Mesodermal cell (in vitro differentiated cells): ENCODE data around the gene TPM4.

ENCODE experiments used
- H3K27ac ChIP-seq: 2 replicates; pipeline ENCODE4 v1.7.0; 2013; ENCODE audit warnings: mild to moderate bottlenecking, low read depth, low read length, moderate library complexity; ENCODE audit not compliant: severe bottlenecking
- H3K36me3 ChIP-seq: 2 replicates; pipeline ENCODE4 v1.7.1; 2013; ENCODE audit warnings: mild to moderate bottlenecking, low read length, moderate library complexity; ENCODE audit not compliant: control insufficient read depth, insufficient read depth
- H3K4me1 ChIP-seq: one replicate; pipeline ENCODE4 v1.7.1; 2013; ENCODE audit warnings: mild to moderate bottlenecking, low read length; ENCODE audit not compliant: insufficient read depth, control insufficient read depth, poor library complexity, severe bottlenecking
- H3K4me3 ChIP-seq: 2 replicates; pipeline ENCODE4 v1.7.0; 2013; ENCODE audit warnings: low read length, control low read depth, mild to moderate bottlenecking; ENCODE audit not compliant: insufficient read depth, poor library complexity, severe bottlenecking; ENCODE audit errors: extremely low read depth
- H3K9me3 ChIP-seq: 2 replicates; pipeline ENCODE4 v1.7.1; 2013; ENCODE audit warnings: mild to moderate bottlenecking, low read length, moderate library complexity; ENCODE audit not compliant: control insufficient read depth
- WGBS, 2 experiments: methylation state at CpG; one replicate each; pipeline ENCODE4 v1.1.5; 2013; ENCODE audit warnings: missing lambda C conversion rate in 2 of 2; ENCODE audit not compliant: insufficient coverage in 2 of 2; 5-methylcytosine and 5-hydroxymethylcytosine counted together

Gene TPM4

DNA sequence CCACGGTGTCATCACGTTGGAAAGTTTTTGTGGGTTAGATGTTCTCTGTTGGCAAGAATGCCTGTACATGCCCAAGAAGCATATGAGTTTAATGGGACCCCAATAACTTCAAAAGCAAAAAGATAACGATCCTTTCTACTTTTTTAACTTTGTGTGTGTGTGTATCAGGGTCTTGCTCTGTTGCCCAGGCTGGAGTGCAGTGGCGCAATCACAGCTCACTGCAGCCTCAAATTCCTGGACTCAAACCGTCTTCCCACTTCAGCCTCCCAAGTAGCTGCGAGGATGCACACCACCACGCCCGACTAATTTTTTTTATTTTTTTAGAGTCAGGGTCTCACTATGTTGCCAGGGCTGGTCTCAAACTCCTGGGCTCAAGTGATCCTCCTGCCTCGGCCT lies 34.3 kb upstream of the TPM4 start:
- H3K27ac ChIP-seq = no peak overlapping the region
- H3K36me3 ChIP-seq = no peaks in the 10 kb centered on the region
- 66 to 74% methylated on average over 6 to 7 of the region's 9 CpGs for WGBS, 2 experiments
- peaks cover 8% of the 10 kb centered on the region for H3K4me1 ChIP-seq
- no peak overlapping the region for H3K4me3 ChIP-seq
- no peaks in the 10 kb centered on the region for H3K9me3 ChIP-seq

DNA sequence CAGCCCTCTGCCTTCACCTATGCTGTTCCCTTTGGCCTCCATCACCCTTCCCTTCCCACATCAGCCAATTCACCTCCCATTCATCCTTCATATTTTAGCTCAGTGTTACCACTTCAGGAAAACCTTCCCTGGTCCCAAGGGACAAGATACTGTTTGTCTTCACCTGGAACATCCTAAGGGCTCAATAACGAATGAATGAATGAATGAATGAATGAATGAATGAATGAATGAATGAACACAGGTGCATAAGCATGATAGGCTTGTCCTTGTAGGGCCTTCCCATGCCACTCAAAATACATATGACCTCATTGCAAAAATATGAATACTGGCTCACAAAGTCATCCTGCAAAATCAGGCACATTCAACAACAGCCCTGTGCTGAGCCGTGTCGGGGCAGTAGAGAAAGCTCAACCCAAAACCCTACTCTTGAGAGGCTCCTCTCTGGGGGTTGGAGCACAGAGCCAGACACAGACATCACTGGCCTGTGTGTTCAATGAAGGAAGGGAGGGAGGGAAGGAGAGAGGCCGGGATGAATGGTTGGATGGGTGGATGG lies 33.7 kb upstream of the TPM4 start:
- WGBS, 2 experiments = 73 to 77% methylated on average over 3 of the region's 4 CpGs
- Histone ChIP-seq H3K4me1 (peaks cover 8% of the 10 kb centered on the region), H3K4me3 (no peak overlapping the region), H3K9me3 (no peaks in the 10 kb centered on the region), H3K36me3 (no peaks in the 10 kb centered on the region), H3K27ac (no peak overlapping the region)

DNA sequence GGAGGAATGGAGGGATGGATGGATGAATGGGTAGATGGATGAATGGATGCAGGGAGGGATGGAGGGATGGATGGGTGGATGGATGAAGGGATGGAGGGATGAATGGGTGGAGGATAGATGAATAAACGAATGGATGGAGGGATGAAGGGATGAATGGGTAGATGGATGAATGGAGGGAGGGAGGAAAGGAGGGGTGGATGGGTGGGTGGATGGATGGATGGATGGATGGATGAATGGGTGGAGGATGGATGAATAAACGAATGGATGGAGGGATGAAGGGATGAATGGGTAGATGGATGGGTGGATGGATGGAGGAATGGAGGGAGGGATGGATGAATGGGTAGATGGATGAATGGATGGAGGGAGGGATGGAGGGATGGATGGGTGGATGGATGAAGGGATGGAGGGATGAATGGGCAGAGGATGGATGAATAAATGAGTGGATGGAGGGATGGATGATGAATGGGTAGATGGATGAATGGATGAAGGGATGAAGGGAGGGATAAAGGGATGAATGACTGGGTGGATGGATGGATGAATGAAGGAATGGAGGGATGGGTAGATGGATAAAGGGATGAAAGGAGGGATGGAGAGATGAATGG lies 33.0 kb upstream of the TPM4 start:
- Histone ChIP-seq H3K27ac (no peak overlapping the region), H3K9me3 (no peaks in the 10 kb centered on the region), H3K4me1 (peaks cover 8% of the 10 kb centered on the region), H3K36me3 (no peaks in the 10 kb centered on the region), H3K4me3 (no peak overlapping the region)
- WGBS, 2 experiments = 27 to 46% methylated on average over 2 of the region's 2 CpGs

DNA sequence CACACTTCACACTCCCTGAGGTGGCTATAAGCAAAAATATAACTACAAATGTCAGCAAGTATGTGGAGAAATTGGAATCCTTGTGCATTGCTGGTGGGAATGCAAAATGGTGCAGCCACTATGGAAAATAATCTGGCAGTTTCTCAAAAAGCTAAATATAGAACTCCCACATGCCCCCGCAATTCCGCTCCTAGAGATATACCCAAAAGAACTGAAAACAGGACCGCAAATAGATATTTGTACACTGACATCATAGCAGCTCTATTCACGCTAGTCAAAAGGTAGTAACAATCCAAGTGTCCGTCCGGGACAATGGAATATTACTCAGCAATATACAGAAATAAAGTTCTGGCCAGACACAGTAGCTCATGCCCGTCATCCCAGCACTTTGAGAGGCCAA lies 31.5 kb upstream of the TPM4 start:
- Histone ChIP-seq H3K4me3 (no peak overlapping the region), H3K4me1 (peaks cover 8% of the 10 kb centered on the region), H3K36me3 (no peaks in the 10 kb centered on the region), H3K9me3 (no peaks in the 10 kb centered on the region), H3K27ac (no peak overlapping the region)
- 88 to 93% methylated on average over 7 of the region's 7 CpGs for WGBS, 2 experiments

DNA sequence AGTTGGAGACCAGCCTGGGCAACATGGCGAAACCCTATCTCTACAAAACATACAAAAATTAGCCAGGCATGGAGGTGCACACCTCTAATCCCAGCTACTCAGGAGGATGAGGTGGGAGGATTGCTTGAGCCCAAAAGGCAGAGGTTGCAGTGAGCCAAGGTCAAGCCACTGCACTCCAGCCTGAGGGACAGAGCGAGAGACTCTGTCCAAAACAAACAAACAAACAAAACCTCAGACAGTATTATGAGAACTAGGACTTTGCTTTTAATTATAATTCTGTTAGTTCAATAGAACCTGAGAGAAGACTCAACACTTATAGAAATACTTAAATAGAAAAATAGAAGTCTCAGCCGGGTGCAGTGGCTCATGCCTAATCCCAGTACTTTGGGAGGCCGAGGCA lies 31.1 kb upstream of the TPM4 start:
- no peak overlapping the region for H3K4me3 ChIP-seq
- WGBS, 2 experiments = 83% methylated on average over 1 of the region's 4 CpGs; no CpG with 5 or more reads in 1 of the 2 experiments
- no peaks in the 10 kb centered on the region for H3K36me3 ChIP-seq
- H3K4me1 ChIP-seq = peaks cover 8% of the 10 kb centered on the region
- no peaks in the 10 kb centered on the region for H3K9me3 ChIP-seq
- H3K27ac ChIP-seq = no peak overlapping the region

DNA sequence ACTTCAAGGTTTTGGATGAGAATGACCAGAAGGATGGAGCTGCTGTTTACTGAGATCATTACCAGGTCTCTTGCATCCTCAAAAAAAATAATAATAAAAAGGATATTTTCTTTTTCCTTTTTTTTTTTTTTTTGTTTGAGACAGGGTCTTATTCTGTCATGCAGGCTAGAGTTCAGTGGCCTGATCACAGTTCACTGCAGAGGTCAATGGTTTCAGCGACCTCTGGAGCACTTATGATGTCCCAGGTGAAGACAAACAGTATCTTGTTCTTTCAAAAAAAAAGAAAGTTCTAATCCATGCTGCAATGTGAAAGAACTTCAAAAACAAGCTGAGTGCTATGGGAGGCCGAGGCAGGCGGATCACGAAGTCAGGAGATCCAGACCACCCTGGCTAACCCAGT lies 30.4 kb upstream of the TPM4 start:
- H3K9me3 ChIP-seq = no peaks in the 10 kb centered on the region
- no peaks in the 10 kb centered on the region for H3K36me3 ChIP-seq
- H3K27ac ChIP-seq = no peak overlapping the region
- H3K4me1 ChIP-seq = peaks cover 5% of the 10 kb centered on the region
- WGBS, 2 experiments = 66% methylated on average over 4 of the region's 4 CpGs; no CpG with 5 or more reads in 1 of the 2 experiments
- no peak overlapping the region for H3K4me3 ChIP-seq

DNA sequence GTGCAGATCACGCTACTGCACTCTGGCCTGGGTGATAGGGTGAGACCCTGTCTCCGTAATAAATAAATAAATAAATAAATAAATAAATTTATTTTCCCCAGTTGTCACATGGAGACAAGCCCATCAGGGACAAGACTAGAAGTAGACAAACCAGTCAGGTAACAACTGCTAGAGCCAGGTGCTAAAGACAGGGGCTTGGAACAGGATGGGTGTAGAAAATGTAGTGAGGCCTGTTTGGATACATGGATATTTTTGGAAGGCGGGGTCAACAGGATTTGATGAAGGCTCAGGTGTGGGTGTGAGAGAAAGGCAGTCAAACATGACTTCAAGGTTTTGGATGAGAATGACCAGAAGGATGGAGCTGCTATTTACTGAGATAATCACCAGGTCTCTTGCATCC lies 27.7 kb upstream of the TPM4 start:
- Histone ChIP-seq H3K36me3 (no peaks in the 10 kb centered on the region), H3K9me3 (no peaks in the 10 kb centered on the region), H3K4me3 (no peak overlapping the region), H3K4me1 (no peaks in the 10 kb centered on the region), H3K27ac (no peak overlapping the region)
- 73 to 83% methylated on average over 1 of the region's 3 CpGs for WGBS, 2 experiments

DNA sequence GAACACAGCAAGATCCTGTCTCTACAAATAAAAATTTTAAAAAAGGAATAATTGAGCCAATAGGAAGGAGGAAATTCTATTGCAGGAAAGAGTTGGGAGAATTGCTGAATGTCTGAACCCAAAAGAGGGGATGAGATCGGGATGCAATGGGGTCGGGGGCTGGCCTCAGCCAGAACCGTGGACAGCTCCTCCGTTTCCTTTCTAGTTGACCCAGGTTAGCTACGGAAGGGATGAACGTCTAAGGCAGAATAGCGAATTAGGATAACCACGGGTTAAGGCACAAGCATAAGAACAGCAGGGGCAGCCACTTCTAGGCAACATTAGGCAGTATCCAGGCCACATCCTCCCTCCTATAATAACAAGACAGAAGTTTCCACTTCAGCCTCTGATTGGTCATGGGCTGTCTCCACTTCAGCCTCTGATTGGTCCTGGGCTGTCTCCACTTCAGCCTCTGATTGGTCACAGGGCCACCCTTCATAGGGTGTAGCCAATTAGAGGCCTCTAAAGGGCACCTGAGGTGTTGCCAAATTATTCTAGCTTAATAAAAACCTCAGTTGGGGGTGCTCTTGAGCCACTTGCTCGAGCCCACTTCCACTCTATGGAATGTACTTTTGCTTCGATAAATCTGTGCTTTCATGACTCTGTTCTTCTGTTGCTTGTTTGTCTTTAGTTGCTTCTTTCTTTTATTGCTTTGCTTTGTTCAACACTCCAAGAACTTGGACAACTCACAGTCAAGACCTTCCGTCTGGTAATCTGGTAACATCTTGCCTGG lies 24.9 kb upstream of the TPM4 start:
- peaks cover 9% of the 10 kb centered on the region for H3K9me3 ChIP-seq
- no peaks in the 10 kb centered on the region for H3K36me3 ChIP-seq
- H3K4me3 ChIP-seq = no peak overlapping the region
- no peak overlapping the region for H3K27ac ChIP-seq
- 30 to 40% methylated on average over 8 to 10 of the region's 11 CpGs for WGBS, 2 experiments
- no peaks in the 10 kb centered on the region for H3K4me1 ChIP-seq

DNA sequence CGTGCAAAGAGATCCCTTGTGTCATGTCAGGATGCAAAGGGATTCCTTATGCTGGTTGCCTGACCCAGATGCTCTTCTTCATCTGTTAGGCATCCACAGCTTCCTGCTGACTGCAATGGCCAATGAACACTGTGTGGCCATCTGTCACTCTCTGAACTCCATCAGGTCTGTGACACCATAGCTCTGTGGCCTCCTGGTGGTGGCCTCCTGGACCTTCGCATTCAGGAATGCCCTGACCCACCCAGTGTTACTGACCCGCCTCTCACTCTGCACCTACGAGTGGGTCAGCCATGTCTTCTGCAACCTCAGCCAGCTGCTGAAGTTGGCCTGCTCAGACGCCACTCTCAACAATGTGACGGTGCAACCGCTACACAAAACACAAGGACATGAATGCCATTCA lies 23.9 kb upstream of the TPM4 start:
- Histone ChIP-seq H3K36me3 (no peaks in the 10 kb centered on the region), H3K27ac (no peak overlapping the region), H3K4me3 (no peak overlapping the region), H3K9me3 (peaks cover 9% of the 10 kb centered on the region), H3K4me1 (no peaks in the 10 kb centered on the region)
- WGBS, 2 experiments = 91 to 92% methylated on average over 2 to 5 of the region's 7 CpGs

DNA sequence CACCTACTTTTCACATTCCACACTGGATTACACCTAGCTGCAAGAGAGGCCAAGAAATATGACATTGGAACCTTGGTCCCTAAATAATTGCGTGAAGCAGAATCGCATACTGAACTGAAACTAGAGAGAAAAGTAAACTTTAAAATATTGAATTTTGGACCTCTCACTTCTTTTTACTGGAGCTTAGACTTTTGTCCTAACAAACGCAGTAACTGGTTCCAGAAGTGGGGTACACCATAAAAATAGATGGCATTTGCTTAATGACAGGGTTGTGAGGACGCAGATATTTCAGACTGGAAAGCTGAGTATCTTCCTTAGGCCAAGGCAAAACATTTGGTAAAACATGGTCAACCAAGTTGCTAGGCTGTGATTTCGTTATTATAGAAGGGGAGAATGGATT lies 19.2 kb upstream of the TPM4 start:
- H3K36me3 ChIP-seq = no peaks in the 10 kb centered on the region
- H3K9me3 ChIP-seq = peaks cover 15% of the 10 kb centered on the region
- no peaks in the 10 kb centered on the region for H3K4me1 ChIP-seq
- no peak overlapping the region for H3K4me3 ChIP-seq
- WGBS, 2 experiments = 42 to 93% methylated on average over 2 to 4 of the region's 5 CpGs
- no peak overlapping the region for H3K27ac ChIP-seq

DNA sequence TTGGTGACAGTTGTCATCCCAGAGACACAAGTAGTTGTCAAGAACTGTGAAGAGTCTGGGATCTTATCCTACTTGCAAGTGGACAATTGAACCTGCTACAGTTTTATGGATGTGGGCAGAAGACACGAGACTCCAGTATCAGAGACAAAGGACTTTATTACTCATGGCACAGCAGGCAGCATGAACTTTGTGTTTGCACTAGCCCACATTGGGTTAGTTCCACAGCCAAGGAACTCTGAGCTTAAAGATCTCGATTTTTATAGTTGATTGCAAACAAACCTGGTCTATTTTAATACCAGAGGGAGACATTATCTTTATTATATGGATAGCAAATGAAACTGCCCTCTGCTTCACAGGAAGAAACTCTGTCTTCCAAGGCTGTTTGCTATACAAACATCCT lies 16.0 kb upstream of the TPM4 start:
- no peak overlapping the region for H3K27ac ChIP-seq
- H3K4me3 ChIP-seq = no peak overlapping the region
- WGBS, 2 experiments = 62 to 75% methylated on average over 1 of the region's 2 CpGs
- peaks cover 15% of the 10 kb centered on the region for H3K9me3 ChIP-seq
- H3K4me1 ChIP-seq = peaks cover 8% of the 10 kb centered on the region
- H3K36me3 ChIP-seq = no peaks in the 10 kb centered on the region
